ENCODE results near the gene PFAS. TPM values are rescaled to one million over a fixed set of nuclear protein-coding genes. Genes with fewer than 3 reads are reported as not detected.

PFAS gene
- polyA plus RNA-seq, 1 donor from 2014 or later, result 11.7 TPM

DNA sequence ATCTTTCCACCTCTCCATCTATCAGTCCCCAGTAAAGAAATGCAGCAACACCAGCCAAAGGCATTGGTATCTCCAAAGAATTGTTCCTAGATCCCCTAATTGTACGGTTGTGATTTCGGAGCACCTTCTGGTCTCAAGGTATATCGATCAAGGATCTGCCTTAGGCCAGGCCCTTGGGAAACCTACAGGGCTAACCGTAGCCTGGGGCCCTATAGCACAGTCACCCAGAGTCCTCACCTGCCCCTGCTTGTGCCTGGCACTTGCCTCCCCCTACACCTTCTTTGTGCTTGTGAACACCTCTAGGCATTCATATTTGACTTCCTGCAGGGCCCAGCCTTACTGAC, 21.9 kb upstream of the PFAS start:
- H3K9ac ChIP-seq (ENCODE audit: low read length), result peak overlapping the region; percentile 33

DNA sequence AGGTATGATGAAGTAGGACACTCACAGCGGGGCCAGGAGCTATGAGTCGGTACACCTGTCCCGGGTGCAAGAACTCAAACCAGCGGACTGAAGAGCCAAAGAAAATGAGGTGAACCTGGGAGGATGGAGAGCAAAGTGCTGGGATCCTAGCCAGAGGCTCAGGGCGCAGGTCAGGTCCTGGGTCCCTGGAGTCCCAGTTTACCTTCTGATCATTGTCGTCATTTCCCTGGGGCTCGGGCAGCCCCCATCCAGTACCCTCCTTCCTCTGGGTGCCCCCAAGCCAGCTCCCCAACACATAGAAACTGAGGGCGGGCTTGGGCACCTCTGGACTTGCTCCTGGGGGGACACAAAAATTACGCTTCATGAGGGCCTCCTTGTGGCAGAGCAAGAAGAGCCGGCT, 17.4 kb upstream of the PFAS start:
- Histone ChIP-seq H3K79me2 (replicated peaks; ENCODE audit: insufficient read depth, low read length) (no peaks in the 10 kb centered on the region), H3K9me2 (ENCODE audit: insufficient read depth, low read length) (no peaks in the 10 kb centered on the region), H4K20me1 (ENCODE audit: insufficient read depth) (no peaks in the 10 kb centered on the region), H3K9me3 (ENCODE audit: low read length) (no peaks in the 10 kb centered on the region), H3K4me2 (ENCODE audit: low read length) (no peak overlapping the region), H3K4me3 (ENCODE audit: low read length) (no peak overlapping the region), H3K27ac (ENCODE audit: low read length) (no peak overlapping the region), H3K36me3 (ENCODE audit: insufficient read depth, low read length) (peaks cover 18% of the 10 kb centered on the region), H3K9ac (ENCODE audit: low read length) (no peak overlapping the region), H3F3A (ENCODE audit: insufficient read depth, low read length, poor library complexity, severe bottlenecking) (no peaks in the 10 kb centered on the region), H3K27me3 (ENCODE audit: insufficient read depth, low read depth, low read length) (no peaks in the 10 kb centered on the region), H2AFZ (ENCODE audit: low read depth, low read length) (no peak overlapping the region)
- TF ChIP-seq, protein P1, sequence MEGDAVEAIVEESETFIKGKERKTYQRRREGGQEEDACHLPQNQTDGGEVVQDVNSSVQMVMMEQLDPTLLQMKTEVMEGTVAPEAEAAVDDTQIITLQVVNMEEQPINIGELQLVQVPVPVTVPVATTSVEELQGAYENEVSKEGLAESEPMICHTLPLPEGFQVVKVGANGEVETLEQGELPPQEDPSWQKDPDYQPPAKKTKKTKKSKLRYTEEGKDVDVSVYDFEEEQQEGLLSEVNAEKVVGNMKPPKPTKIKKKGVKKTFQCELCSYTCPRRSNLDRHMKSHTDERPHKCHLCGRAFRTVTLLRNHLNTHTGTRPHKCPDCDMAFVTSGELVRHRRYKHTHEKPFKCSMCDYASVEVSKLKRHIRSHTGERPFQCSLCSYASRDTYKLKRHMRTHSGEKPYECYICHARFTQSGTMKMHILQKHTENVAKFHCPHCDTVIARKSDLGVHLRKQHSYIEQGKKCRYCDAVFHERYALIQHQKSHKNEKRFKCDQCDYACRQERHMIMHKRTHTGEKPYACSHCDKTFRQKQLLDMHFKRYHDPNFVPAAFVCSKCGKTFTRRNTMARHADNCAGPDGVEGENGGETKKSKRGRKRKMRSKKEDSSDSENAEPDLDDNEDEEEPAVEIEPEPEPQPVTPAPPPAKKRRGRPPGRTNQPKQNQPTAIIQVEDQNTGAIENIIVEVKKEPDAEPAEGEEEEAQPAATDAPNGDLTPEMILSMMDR (IDR thresholded peaks at IDR 0.05; ENCODE audit: poor library complexity, severe bottlenecking), result no peak
- TF ChIP-seq EP300 (conservative IDR thresholded peaks at IDR 0.05; ENCODE audit: poor library complexity, severe bottlenecking), result no peak
- TF ChIP-seq EZH2 (IDR thresholded peaks at IDR 0.05; ENCODE audit: borderline replicate concordance, insufficient read depth, low read length, poor library complexity, severe bottlenecking), result no peak
- TF ChIP-seq TAF1 (IDR thresholded peaks at IDR 0.05; ENCODE audit: low read depth), result no peak
- no peak for TF ChIP-seq RAD21 (conservative IDR thresholded peaks at IDR 0.05)
- TF ChIP-seq, protein P2, sequence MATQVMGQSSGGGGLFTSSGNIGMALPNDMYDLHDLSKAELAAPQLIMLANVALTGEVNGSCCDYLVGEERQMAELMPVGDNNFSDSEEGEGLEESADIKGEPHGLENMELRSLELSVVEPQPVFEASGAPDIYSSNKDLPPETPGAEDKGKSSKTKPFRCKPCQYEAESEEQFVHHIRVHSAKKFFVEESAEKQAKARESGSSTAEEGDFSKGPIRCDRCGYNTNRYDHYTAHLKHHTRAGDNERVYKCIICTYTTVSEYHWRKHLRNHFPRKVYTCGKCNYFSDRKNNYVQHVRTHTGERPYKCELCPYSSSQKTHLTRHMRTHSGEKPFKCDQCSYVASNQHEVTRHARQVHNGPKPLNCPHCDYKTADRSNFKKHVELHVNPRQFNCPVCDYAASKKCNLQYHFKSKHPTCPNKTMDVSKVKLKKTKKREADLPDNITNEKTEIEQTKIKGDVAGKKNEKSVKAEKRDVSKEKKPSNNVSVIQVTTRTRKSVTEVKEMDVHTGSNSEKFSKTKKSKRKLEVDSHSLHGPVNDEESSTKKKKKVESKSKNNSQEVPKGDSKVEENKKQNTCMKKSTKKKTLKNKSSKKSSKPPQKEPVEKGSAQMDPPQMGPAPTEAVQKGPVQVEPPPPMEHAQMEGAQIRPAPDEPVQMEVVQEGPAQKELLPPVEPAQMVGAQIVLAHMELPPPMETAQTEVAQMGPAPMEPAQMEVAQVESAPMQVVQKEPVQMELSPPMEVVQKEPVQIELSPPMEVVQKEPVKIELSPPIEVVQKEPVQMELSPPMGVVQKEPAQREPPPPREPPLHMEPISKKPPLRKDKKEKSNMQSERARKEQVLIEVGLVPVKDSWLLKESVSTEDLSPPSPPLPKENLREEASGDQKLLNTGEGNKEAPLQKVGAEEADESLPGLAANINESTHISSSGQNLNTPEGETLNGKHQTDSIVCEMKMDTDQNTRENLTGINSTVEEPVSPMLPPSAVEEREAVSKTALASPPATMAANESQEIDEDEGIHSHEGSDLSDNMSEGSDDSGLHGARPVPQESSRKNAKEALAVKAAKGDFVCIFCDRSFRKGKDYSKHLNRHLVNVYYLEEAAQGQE (IDR thresholded peaks at IDR 0.05; ENCODE audit: borderline replicate concordance), result no peak
- TF ChIP-seq POLR2AphosphoS5 (IDR thresholded peaks at IDR 0.05), result no peak
- TF ChIP-seq MXI1 (conservative IDR thresholded peaks at IDR 0.05; ENCODE audit: poor library complexity, severe bottlenecking), result no peak
- no peak for TF ChIP-seq SMC3 (conservative IDR thresholded peaks at IDR 0.05; ENCODE audit: poor library complexity)

More for the DNA sequence above, 21.9 kb upstream of the PFAS start:
- peak overlapping the region; percentile 35 for H3K27ac ChIP-seq (ENCODE audit: low read length)
- H3K9me3 ChIP-seq (ENCODE audit: low read length), result no peaks in the 10 kb centered on the region
- no peaks in the 10 kb centered on the region for H3K79me2 ChIP-seq (replicated peaks; ENCODE audit: insufficient read depth, low read length)
- H3K27me3 ChIP-seq (ENCODE audit: insufficient read depth, low read depth, low read length), result no peaks in the 10 kb centered on the region
- H2AFZ ChIP-seq (ENCODE audit: low read depth, low read length), result no peak overlapping the region
- peak overlapping the region; percentile 58 for H3K4me3 ChIP-seq (ENCODE audit: low read length)
- peak overlapping the region; percentile 17 for H3K4me2 ChIP-seq (ENCODE audit: low read length)
- peaks cover 18% of the 10 kb centered on the region for H3K36me3 ChIP-seq (ENCODE audit: insufficient read depth, low read length)
- no peak for TF ChIP-seq EP300 (conservative IDR thresholded peaks at IDR 0.05; ENCODE audit: poor library complexity, severe bottlenecking)
- no peak for TF ChIP-seq SMC3 (conservative IDR thresholded peaks at IDR 0.05; ENCODE audit: poor library complexity)
- no peak for TF ChIP-seq RAD21 (conservative IDR thresholded peaks at IDR 0.05)
- TF ChIP-seq TAF1 (IDR thresholded peaks at IDR 0.05; ENCODE audit: low read depth), result no peak
- no peak for TF ChIP-seq MXI1 (conservative IDR thresholded peaks at IDR 0.05; ENCODE audit: poor library complexity, severe bottlenecking)
- TF ChIP-seq EZH2 (IDR thresholded peaks at IDR 0.05; ENCODE audit: borderline replicate concordance, insufficient read depth, low read length, poor library complexity, severe bottlenecking), result no peak
- no peak for TF ChIP-seq POLR2AphosphoS5 (IDR thresholded peaks at IDR 0.05)
- TF ChIP-seq, protein P1 (IDR thresholded peaks at IDR 0.05; ENCODE audit: poor library complexity, severe bottlenecking), result no peak
- TF ChIP-seq, protein P2 (IDR thresholded peaks at IDR 0.05; ENCODE audit: borderline replicate concordance), result no peak
- peaks cover 4% of the 10 kb centered on the region for H3F3A ChIP-seq (ENCODE audit: insufficient read depth, low read length, poor library complexity, severe bottlenecking)
- H4K20me1 ChIP-seq (ENCODE audit: insufficient read depth), result no peaks in the 10 kb centered on the region
- no peaks in the 10 kb centered on the region for H3K9me2 ChIP-seq (ENCODE audit: insufficient read depth, low read length)
